ENCODE data around the gene SLC16A10.

SLC16A10 gene

GRCh38 chr6:111267764-111268333 lies 180.5 kb downstream of the SLC16A10 start:
- in situ Hi-C loops (cut with HindIII; ENCODE audit: low pct_ligation_motif_present, low sequenced_read_pairs): no loop called here
- Histone ChIP-seq H3K36me3 (replicated peaks) (peaks cover 4% of the 10 kb centered on the region), H3K4me3 (ENCODE audit: low read depth, low read length) (no peak overlapping the region), H3K27ac (no peak overlapping the region), H3K27me3 (replicated peaks) (no peaks in the 10 kb centered on the region)
- no peak for TF ChIP-seq CTCF (IDR thresholded peaks at IDR 0.05; ENCODE audit: low read depth, low read length, missing control alignments)
- DNase-seq: no peak

GRCh38 chr6:111269401-111269970 lies 182.2 kb downstream of the SLC16A10 start:
- DNase-seq: no peak
- Histone ChIP-seq H3K27me3 (replicated peaks) (no peaks in the 10 kb centered on the region), H3K4me3 (ENCODE audit: low read depth, low read length) (no peak overlapping the region), H3K27ac (no peak overlapping the region), H3K36me3 (replicated peaks) (peaks cover 7% of the 10 kb centered on the region)
- no peak for TF ChIP-seq CTCF (IDR thresholded peaks at IDR 0.05; ENCODE audit: low read depth, low read length, missing control alignments)
- in situ Hi-C loops (cut with HindIII; ENCODE audit: low pct_ligation_motif_present, low sequenced_read_pairs): no loop called here

- in situ Hi-C loops (cut with HindIII; ENCODE audit: low pct_ligation_motif_present, low sequenced_read_pairs): no loop called here
- H3K36me3 ChIP-seq (replicated peaks): peaks cover 11% of the 10 kb centered on the region
- no peak for DNase-seq
- H3K27ac ChIP-seq: no peak overlapping the region
- H3K4me3 ChIP-seq (ENCODE audit: low read depth, low read length): no peak overlapping the region
- H3K27me3 ChIP-seq (replicated peaks): no peaks in the 10 kb centered on the region
- no peak for TF ChIP-seq CTCF (IDR thresholded peaks at IDR 0.05; ENCODE audit: low read depth, low read length, missing control alignments)
Observed at GRCh38 chr6:111270121-111270520, 182.8 kb downstream of the SLC16A10 start.

GRCh38 chr6:111274593-111275217 lies 187.4 kb downstream of the SLC16A10 start:
- Histone ChIP-seq H3K27me3 (replicated peaks) (no peaks in the 10 kb centered on the region), H3K36me3 (replicated peaks) (peaks cover 26% of the 10 kb centered on the region), H3K27ac (no peak overlapping the region), H3K4me3 (ENCODE audit: low read depth, low read length) (no peak overlapping the region)
- TF ChIP-seq CTCF (IDR thresholded peaks at IDR 0.05; ENCODE audit: low read depth, low read length, missing control alignments): no peak
- DNase-seq: no peak
- in situ Hi-C loops (cut with HindIII; ENCODE audit: low pct_ligation_motif_present, low sequenced_read_pairs): no loop called here

GRCh38 chr6:111276335-111276734 lies 189.0 kb downstream of the SLC16A10 start:
- no peak for DNase-seq
- Histone ChIP-seq H3K27ac (no peak overlapping the region), H3K4me3 (ENCODE audit: low read depth, low read length) (no peak overlapping the region), H3K27me3 (replicated peaks) (no peaks in the 10 kb centered on the region), H3K36me3 (replicated peaks) (peaks cover 26% of the 10 kb centered on the region)
- in situ Hi-C loops (cut with HindIII; ENCODE audit: low pct_ligation_motif_present, low sequenced_read_pairs): no loop called here
- no peak for TF ChIP-seq CTCF (IDR thresholded peaks at IDR 0.05; ENCODE audit: low read depth, low read length, missing control alignments)

Data from brain microvascular endothelial cell (primary cell).